Kidney epithelial cell (primary cell): ENCODE data around the gene ZNF709. TPM values are rescaled to one million over a fixed set of nuclear protein-coding genes. Genes with fewer than 3 reads are reported as not detected.
"Not testable (repeated sequence)": the region's sequence is repeated elsewhere in the genome, so short reads cannot be mapped to it uniquely, and the experiment has no call there.

Experiments used
- DNase-seq: peaks from one replicate; pipeline ENCODE4 v3.0.0-alpha.2; 2010; ENCODE audit warnings: low read depth
- H3K27me3 ChIP-seq: 2 replicates; pipeline ENCODE4 v1.6.0; 2011; ENCODE audit warnings: low read length; ENCODE audit not compliant: control insufficient read depth, insufficient read depth
- H3K36me3 ChIP-seq: 2 replicates; pipeline ENCODE4 v1.5.1; 2011; ENCODE audit warnings: low read length; ENCODE audit not compliant: control insufficient read depth, insufficient read depth
- H3K4me3 ChIP-seq: 2 replicates; pipeline ENCODE4 v1.5.1; 2011; ENCODE audit warnings: low read depth, mild to moderate bottlenecking, control low read depth, low read length
- CTCF ChIP-seq: IDR thresholded peaks from 2 replicates; pipeline ENCODE4 v1.5.1; 2011; ENCODE audit warnings: mild to moderate bottlenecking, moderate library complexity, low read length, control low read depth, inconsistent platforms; ENCODE audit not compliant: insufficient read depth, poor library complexity, severe bottlenecking
- total RNA-seq: library from RNA; depleted of rRNA; stranded (reverse); fragments of >200 nt; gene quantifications from 2 replicates; pipeline ENCODE4 v1.2.3, GENCODE V29; 2015

ZNF709 gene
- total RNA-seq, 1 donor from 2014 or later = 0.75 TPM

GRCh38 chr19:12440541-12441316 is 43.9 kb downstream of the ZNF709 start, which contains the start of gene ZNF443:
Gene ZNF443, minus strand, starts transcription at chr19:12441021. Its CDS starts 107 bp downstream, at chr19:12440914.
- Histone ChIP-seq H3K27me3 (no peaks in the 10 kb centered on the region), H3K4me3 (peak within 1 kb of the TSS; percentile 79), H3K36me3 (no peaks in the 10 kb centered on the region)
- no peak for TF ChIP-seq CTCF
- DNase-seq = peak; percentile 92

- peak; percentile 54 for DNase-seq
- H3K4me3 ChIP-seq = peak overlapping the region; percentile 79
- not testable (repeated sequence) for H3K27me3 ChIP-seq, H3K36me3 ChIP-seq
Observed at GRCh38 chr19:12439686-12440540, 44.7 kb downstream of the ZNF709 start.

- not testable (repeated sequence) for H3K36me3 ChIP-seq, H3K4me3 ChIP-seq, DNase-seq, H3K27me3 ChIP-seq
Observed at GRCh38 chr19:12430726-12431299, 53.8 kb downstream of the ZNF709 start.

DNA sequence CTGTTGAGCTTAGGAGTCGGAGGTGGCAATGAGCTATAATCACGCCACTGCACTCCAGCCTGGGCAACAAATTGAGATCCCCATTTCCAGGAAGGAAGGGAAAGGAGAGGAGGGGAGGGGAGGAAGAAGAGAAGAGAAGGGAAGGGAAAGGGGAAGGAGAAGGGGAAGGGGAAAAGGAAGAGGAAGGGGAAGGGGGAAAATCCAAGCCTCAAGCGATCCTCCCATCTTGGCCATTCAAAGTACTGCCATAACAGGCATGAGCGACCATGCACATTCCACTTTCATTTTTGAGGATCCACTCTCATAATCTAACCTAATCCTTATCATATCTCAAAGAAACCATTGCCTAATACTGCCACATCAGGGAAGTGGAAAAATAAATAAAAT is 58.7 kb downstream of the ZNF709 start:
- Histone ChIP-seq H3K4me3 (no peak overlapping the region), H3K27me3 (no peaks in the 10 kb centered on the region), H3K36me3 (no peaks in the 10 kb centered on the region)
- no peak for DNase-seq
- TF ChIP-seq CTCF = no peak

- DNase-seq = no peak
- no peak for TF ChIP-seq CTCF
- no peaks in the 10 kb centered on the region for H3K36me3 ChIP-seq
Observed at GRCh38 chr19:12425236-12425887, 59.3 kb downstream of the ZNF709 start.

DNA sequence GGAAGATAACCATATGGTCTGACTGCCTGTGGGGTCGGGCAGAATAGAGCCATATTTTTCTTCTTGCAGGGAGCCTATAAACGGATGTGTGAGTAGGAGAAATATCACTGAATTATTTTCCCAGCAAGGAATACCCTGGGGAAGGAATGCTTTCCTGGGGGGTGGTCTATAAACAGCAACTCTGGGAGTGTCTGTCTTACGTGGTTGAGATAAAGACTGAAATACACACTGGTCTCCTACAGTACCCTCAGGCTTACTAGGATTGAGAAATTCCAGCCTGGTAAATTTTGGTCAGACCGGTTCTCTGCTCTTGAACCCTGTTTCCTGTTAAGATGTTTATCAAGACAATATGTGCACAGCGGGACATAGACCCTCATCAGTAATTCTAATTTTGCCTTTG is 67.3 kb downstream of the ZNF709 start:
- not testable (repeated sequence) for DNase-seq, H3K36me3 ChIP-seq, H3K27me3 ChIP-seq, H3K4me3 ChIP-seq

More at GRCh38 chr19:12425236-12425887, 59.3 kb downstream of the ZNF709 start:
- Histone ChIP-seq H3K27me3 (no peaks in the 10 kb centered on the region), H3K4me3 (no peak overlapping the region)

DNA sequence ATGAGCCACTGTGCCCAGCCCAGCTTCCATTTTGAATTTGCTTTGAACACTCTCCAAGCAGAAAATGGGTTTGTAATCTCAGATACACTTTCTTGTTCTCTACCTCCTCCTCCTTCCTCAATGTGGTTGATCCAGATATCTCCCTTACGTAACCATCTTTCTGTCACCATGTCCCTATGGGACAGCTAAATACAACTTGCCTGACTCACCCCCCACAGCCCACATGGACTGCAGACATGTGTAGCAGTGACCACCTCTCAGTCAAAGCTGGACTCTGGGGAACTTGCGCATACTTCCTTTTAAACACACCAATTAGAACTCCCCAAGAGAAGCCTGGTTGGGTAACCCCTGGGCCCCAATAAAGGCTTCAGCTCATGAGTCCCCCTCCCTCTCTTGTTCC is 72.7 kb downstream of the ZNF709 start:
- no peak overlapping the region for H3K4me3 ChIP-seq
- no peaks in the 10 kb centered on the region for H3K36me3 ChIP-seq
- DNase-seq = no peak
- TF ChIP-seq CTCF = no peak
- no peaks in the 10 kb centered on the region for H3K27me3 ChIP-seq
